HCT116 (cell line): ENCODE results near the gene PRR36. TPM values are rescaled to one million over a fixed set of nuclear protein-coding genes. Genes with fewer than 3 reads are reported as not detected.

ENCODE experiments used
- ATAC-seq: fragments of 200-7000 bp; cut with Tn5 transposase; 2 replicates; pipeline ENCODE4 v1.9.1; 2020; ENCODE audit warnings: mild to moderate bottlenecking, moderate library complexity
- BruUV-seq: library from RNA; stranded (reverse); fragments of 400-500 nt; replicated peaks from 2 replicates; lab custom pipeline; 2021; lab: Mats Ljungman, UMichigan
- CTCF ChIA-PET: fragments of 300-600 bp; sonication (Branson Sonifier 250); formaldehyde crosslinking; loops from one replicate; lab custom pipeline; 2021; ENCODE audit warnings: antibody characterized with exemption; lab: Charles Lee
- POLR2A ChIA-PET: fragments of 300-600, 350-600 bp; sonication (Branson Sonifier 250); formaldehyde crosslinking; loops from one replicate; lab custom pipeline; 2021; ENCODE audit warnings: antibody characterized with exemption; lab: Charles Lee
- RAD21 ChIA-PET, 2 experiments: fragments of 300-600 bp; sonication (Branson Sonifier 250); formaldehyde crosslinking; loops; one replicate each; lab custom pipeline; 2023; ENCODE audit warnings: low total read pairs in 2 of 2; ENCODE audit not compliant: uncharacterized antibody in 2 of 2, unreplicated experiment in 2 of 2, low non-redundant PET in 1 of 2; lab: Charles Lee
- DNase-seq: peaks from one replicate; pipeline ENCODE4 v3.0.0-alpha.2; 2010; ENCODE audit warnings: low read depth, low spot score
- H2AFZ ChIP-seq: fragments of 200-600 bp; shearing (Covaris generic), sonication (generic); 2 replicates; pipeline ENCODE4 v1.6.1; 2017; ENCODE audit warnings: low read depth, mixed run types, mixed read lengths, antibody characterized with exemption, low read length; ENCODE audit not compliant: poor library complexity, severe bottlenecking
- H3K27ac ChIP-seq: 2 replicates; pipeline ENCODE4 v1.5.1; 2012; ENCODE audit warnings: low read depth, low read length
- H3K27me3 ChIP-seq: fragments of 200-600 bp; sonication (generic); 2 replicates; pipeline ENCODE4 v1.6.1; 2016; ENCODE audit warnings: mixed run types, low read length, mixed read lengths; ENCODE audit not compliant: insufficient read depth
- H3K36me3 ChIP-seq, 2 experiments: fragments of 200-500 bp in 1 of 2; fragments of 200-600 bp in 1 of 2; sonication (Bioruptor generic) in 1 of 2; sonication (generic) in 1 of 2; 2 replicates each; pipeline versions ENCODE4 v1.5.1 to v1.6.1; 2014 to 2016; ENCODE audit warnings: low read length in 2 of 2, inconsistent platforms in 1 of 2, mixed read lengths in 1 of 2, mixed run types in 1 of 2; ENCODE audit not compliant: insufficient read depth in 2 of 2, control insufficient read depth in 1 of 2
- H3K4me1 ChIP-seq, 2 experiments: fragments of 200-600 bp in 1 of 2; sonication (generic) in 1 of 2; 2 replicates each; pipeline versions ENCODE4 v1.5.1 to v1.6.1; 2012 to 2017; ENCODE audit warnings: low read length in 2 of 2, inconsistent platforms in 1 of 2, mild to moderate bottlenecking in 1 of 2, mixed read lengths in 1 of 2, mixed run types in 1 of 2, moderate library complexity in 1 of 2; ENCODE audit not compliant: insufficient read depth in 2 of 2, control insufficient read depth in 1 of 2
- H3K4me2 ChIP-seq: fragments of 200-600 bp; sonication (generic); 2 replicates; pipeline ENCODE4 v1.6.1; 2017; ENCODE audit warnings: mixed run types, low read length, mixed read lengths
- H3K4me3 ChIP-seq, 2 experiments: fragments of 200-600 bp in 1 of 2; sonication (generic) in 1 of 2; replicated peaks in 1 of 2; 2 replicates each; pipeline ENCODE4 v1.5.1; 2011 to 2016; ENCODE audit warnings: low read length in 2 of 2, control low read depth in 1 of 2, low read depth in 1 of 2, mild to moderate bottlenecking in 1 of 2, mixed read lengths in 1 of 2, mixed run types in 1 of 2
- H3K79me2 ChIP-seq: fragments of 200-600 bp; sonication (generic); 2 replicates; pipeline ENCODE4 v1.6.1; 2017; ENCODE audit warnings: mild to moderate bottlenecking, mixed run types, low read length, moderate library complexity, mixed read lengths; ENCODE audit not compliant: insufficient read depth
- H3K9ac ChIP-seq: fragments of 200-600 bp; sonication (generic); 2 replicates; pipeline ENCODE4 v1.6.1; 2016; ENCODE audit warnings: low read length, mixed read lengths
- H3K9me2 ChIP-seq: fragments of 200-600 bp; sonication (generic), shearing (Covaris generic); 2 replicates; pipeline ENCODE4 v1.6.1; 2017; ENCODE audit warnings: mixed run types, mild to moderate bottlenecking, moderate library complexity; ENCODE audit not compliant: insufficient read depth
- H3K9me3 ChIP-seq, 2 experiments: fragments of 200-500 bp in 1 of 2; fragments of 200-600 bp in 1 of 2; sonication (Bioruptor generic) in 1 of 2; sonication (generic) in 1 of 2; 2 replicates each; pipeline ENCODE4 v1.6.1; 2014 to 2017; ENCODE audit warnings: low read length in 2 of 2, mixed read lengths in 2 of 2, inconsistent platforms in 1 of 2, low read depth in 1 of 2, mild to moderate bottlenecking in 1 of 2, mixed run types in 1 of 2, moderate library complexity in 1 of 2; ENCODE audit not compliant: control insufficient read depth in 1 of 2, insufficient read depth in 1 of 2
- H4K20me1 ChIP-seq: fragments of 200-600 bp; sonication (generic), shearing (Covaris generic); 2 replicates; pipeline ENCODE4 v1.6.1; 2017; ENCODE audit warnings: mixed run types, mild to moderate bottlenecking, moderate library complexity; ENCODE audit not compliant: insufficient read depth
- EGR1 ChIP-seq: IDR thresholded peaks from 2 replicates; pipeline ENCODE4 v1.6.1; 2012; ENCODE audit warnings: low read depth
- JUND ChIP-seq: IDR thresholded peaks from 2 replicates; pipeline ENCODE4 v1.6.1; 2012
- POLR2AphosphoS5 ChIP-seq: IDR thresholded peaks from 2 replicates; pipeline ENCODE4 v1.6.1; 2011; ENCODE audit warnings: mild to moderate bottlenecking, low read depth, low read length, moderate library complexity
- RAD21 ChIP-seq: IDR thresholded peaks from 2 replicates; pipeline ENCODE4 v1.6.1; 2012; ENCODE audit warnings: low read depth, mild to moderate bottlenecking
- REST ChIP-seq: IDR thresholded peaks from 2 replicates; pipeline ENCODE4 v1.6.1; 2012; ENCODE audit warnings: low read depth
- SIN3A ChIP-seq: IDR thresholded peaks from 2 replicates; pipeline ENCODE4 v1.6.1; 2012; ENCODE audit warnings: low read depth
- TCF7L2 ChIP-seq: IDR thresholded peaks from 2 replicates; pipeline ENCODE4 v1.7.0; 2011; ENCODE audit warnings: borderline replicate concordance, inconsistent platforms; ENCODE audit not compliant: insufficient read depth, insufficient read length; ENCODE audit errors: extremely low read depth
- intact Hi-C: fragments of 100-400 bp; cut with micrococcal nuclease; formaldehyde crosslinking; loops from 2 replicates; pipeline ENCODE4 v1.10.0; 2022
- total RNA-seq: library from RNA; stranded (reverse); gene quantifications from one replicate; pipeline ENCODE4 v1.2.1, GENCODE V29; 2021; ENCODE audit not compliant: unreplicated experiment

The PRR36 gene
- total RNA-seq, 1 experiment from 2014 or later: 7.5 TPM

DNA sequence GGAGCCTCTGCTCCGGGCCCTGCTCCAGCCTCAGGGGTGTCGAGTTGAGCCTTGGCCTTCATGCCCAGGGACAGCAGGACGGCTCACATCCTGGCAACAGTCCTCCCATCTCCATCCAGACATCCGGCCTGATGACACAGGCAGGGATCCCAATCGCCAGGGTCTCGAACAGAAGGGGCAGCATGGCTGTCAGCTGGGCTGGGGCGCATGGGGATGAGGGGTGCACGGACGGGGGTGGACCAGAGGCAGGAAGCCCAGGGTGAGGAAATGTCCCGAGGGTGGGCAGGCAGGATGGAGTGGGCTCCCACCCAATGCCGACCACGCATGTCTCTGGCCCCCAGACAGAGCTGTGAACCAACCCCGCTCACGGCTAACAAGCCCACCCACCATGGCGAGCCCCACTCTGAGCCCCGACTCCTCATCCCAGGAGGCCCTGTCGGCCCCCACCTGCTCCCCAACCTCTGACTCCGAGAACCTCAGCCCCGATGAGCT is 28.0 kb downstream of the PRR36 start:
- no peaks in the 10 kb centered on the region for H3K4me1 ChIP-seq
- H3K27ac ChIP-seq: no peak overlapping the region
- no peaks in the 10 kb centered on the region for H3K9me2 ChIP-seq
- TF ChIP-seq SIN3A: no peak
- no peak for TF ChIP-seq POLR2AphosphoS5
- TF ChIP-seq, all 23 proteins: peak for 0
- intact Hi-C loops: no loop called here
- RAD21 ChIA-PET: no interaction called here
- no peaks in the 10 kb centered on the region for H4K20me1 ChIP-seq
- BruUV-seq: no TSS peak
- DNase-seq (no peak), ATAC-seq (no peak)
- POLR2A ChIA-PET: no interaction called here
- no peak overlapping the region for H3K4me3 ChIP-seq
- no peaks in the 10 kb centered on the region for H3K36me3 ChIP-seq
- no peak overlapping the region for H3K9ac ChIP-seq
- no peaks in the 10 kb centered on the region for H3K79me2 ChIP-seq
- H2AFZ ChIP-seq: no peak overlapping the region
- no peaks in the 10 kb centered on the region; a peak in 1 of 4 replicates for H3K9me3 ChIP-seq
- no peak overlapping the region for H3K4me2 ChIP-seq
- no peaks in the 10 kb centered on the region for H3K27me3 ChIP-seq
- CTCF ChIA-PET: no interaction called here

- RAD21 ChIA-PET: no interaction called here
- ATAC-seq: no peak
- Histone ChIP-seq H3K9ac (no peak overlapping the region), H3K4me1 (no peaks in the 10 kb centered on the region; a peak in 1 of 4 replicates), H3K9me3 (no peaks in the 10 kb centered on the region; a peak in 1 of 4 replicates), H3K27me3 (no peaks in the 10 kb centered on the region), H3K27ac (no peak overlapping the region), H3K79me2 (no peaks in the 10 kb centered on the region), H3K9me2 (no peaks in the 10 kb centered on the region), H2AFZ (no peak overlapping the region), H3K36me3 (no peaks in the 10 kb centered on the region), H3K4me3 (no peak overlapping the region), H3K4me2 (no peak overlapping the region), H4K20me1 (no peaks in the 10 kb centered on the region)
- no TSS peak for BruUV-seq
- TF ChIP-seq TCF7L2: no peak
- TF ChIP-seq EGR1: no peak
- no peak for TF ChIP-seq REST
- TF ChIP-seq RAD21: no peak
- TF ChIP-seq JUND: no peak
- intact Hi-C loops: no loop called here
- CTCF ChIA-PET: no interaction called here
- DNase-seq: no peak
- POLR2A ChIA-PET: no interaction called here
These were observed 28.6 kb downstream of the PRR36 start for GRCh38 chr19:7845390-7846154.
